NCI-H1417 treated with DMSO at 0.1 percent for 48 hours (cell line): ENCODE results near the gene ORMDL3.
"Not testable (repeated sequence)": the region's sequence is repeated elsewhere in the genome, so short reads cannot be mapped to it uniquely, and the experiment has no call there.

Experiments used
- DNase-seq: peaks from one replicate; lab custom pipeline; 2025; lab: John Stamatoyannopoulos, UW

Gene ORMDL3

DNA sequence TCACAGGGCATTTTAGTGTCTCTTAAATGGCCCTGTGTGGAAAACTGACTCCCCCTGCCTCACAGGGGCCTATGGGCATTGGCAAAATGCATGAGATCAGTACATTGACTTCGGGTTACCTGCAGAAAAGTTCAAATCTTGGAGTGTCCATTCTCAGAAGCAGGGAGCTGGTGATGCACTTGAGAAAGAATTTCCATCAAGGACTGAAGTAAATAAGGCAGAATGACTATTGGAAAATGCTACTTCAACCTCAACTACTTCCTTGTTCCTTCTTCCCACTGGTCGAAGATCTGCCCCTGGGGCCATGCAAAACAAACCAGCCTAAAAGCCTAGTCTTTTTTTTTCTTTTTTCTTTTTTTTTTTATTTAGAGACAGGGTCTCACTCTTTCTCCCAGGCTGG, 21.6 kb upstream of the ORMDL3 start:
- no peak for DNase-seq

DNA sequence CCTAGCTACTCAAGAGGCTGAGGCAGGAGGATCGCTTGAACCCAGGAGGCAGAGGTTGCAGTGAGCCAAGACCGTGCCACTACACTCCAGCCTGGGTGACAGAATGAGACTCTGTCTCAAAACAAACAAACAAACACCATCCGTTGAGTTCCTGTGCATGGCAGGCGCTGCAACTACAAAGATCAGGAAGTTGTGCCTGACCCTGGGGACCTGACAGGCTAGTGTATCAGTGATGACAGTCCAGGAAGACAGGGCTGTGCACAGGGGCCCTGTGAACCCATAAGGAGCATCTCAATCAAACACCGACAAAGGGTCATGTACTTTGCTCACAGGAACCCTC, 21.1 kb upstream of the ORMDL3 start:
- not testable (repeated sequence) for DNase-seq

DNA sequence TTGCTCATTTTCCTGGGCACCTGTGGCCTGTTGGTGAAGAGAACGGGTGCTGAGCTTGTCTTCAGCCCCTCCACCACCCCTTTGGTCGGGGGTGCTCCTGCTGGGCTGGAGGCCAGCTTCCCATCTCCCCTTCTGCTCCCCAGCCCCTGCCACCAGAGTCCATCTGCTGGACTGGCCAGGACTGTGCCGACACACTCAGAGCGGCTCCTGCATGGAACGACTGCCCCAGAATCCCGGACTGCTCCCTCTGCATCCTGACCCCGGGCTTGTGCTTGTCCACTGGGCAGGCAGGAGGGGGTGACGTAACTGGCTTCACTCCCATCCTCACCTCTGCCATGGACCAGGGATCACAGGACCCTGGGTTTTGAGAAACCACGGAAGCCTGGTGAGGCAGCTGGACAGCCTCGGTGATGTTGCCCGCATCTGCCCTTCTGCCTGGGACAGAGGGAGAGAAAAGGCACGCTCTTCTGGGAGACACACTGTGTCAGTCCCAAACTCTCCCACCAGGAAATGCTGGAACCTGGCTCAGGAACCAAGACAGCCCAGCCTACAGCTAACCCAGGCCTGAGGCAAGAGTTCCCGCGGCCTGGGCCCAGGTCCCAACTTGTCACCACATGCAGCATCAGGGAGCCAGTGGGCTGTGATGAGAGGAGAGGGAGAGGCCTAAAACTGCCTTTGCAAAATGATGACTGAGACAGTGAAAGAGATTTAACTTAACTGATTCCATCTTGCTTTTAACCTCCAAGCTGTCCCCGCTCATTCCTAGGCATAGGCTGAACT, 19.3 kb upstream of the ORMDL3 start:
- no peak for DNase-seq

DNA sequence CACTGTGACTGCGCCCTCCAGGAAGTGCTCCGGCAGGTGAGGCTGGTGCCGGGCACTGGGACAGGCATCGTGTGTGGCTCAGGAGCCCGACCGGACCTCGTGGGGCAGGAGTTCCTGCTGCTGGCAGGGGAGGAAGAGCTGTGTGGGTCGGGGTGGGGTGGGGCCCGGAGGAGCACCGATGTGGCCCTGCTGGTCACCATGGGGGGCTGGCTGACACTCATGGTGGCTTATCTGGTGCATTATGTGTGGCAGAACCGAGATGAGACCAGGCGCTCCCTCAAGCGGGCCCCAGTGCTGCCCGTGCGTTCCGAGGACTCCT, 17.0 kb upstream of the ORMDL3 start:
- DNase-seq = no peak

DNA sequence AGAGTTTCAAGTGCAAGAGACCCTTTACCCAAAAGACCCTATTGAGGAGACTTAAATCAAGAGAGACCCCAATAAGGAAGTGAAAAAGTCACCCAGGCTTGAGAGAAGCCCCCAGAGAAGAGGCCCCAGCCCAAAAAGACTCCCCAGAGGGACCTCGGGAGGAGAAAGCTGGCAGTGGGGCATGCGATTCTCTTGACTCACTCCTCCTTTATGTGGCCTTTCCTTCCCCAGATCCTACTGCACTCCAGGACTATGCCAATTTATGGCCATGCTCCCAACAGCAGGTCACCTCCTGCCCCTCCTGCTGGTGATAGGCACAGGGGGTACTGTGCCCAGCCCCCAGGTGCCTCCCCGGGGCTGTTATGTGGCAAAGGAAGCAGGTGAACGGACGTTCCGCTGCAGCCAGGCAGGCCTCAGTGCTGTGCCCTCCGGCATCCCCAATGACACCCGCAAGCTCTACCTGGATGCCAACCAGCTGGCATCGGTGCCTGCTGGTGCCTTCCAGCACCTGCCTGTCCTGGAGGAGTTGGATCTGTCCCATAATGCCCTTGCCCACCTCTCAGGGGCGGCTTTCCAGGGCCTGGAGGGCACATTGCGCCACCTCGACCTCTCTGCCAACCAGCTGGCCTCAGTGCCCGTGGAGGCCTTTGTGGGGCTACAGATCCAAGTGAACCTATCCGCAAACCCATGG, 16.4 kb upstream of the ORMDL3 start:
- DNase-seq = no peak

DNA sequence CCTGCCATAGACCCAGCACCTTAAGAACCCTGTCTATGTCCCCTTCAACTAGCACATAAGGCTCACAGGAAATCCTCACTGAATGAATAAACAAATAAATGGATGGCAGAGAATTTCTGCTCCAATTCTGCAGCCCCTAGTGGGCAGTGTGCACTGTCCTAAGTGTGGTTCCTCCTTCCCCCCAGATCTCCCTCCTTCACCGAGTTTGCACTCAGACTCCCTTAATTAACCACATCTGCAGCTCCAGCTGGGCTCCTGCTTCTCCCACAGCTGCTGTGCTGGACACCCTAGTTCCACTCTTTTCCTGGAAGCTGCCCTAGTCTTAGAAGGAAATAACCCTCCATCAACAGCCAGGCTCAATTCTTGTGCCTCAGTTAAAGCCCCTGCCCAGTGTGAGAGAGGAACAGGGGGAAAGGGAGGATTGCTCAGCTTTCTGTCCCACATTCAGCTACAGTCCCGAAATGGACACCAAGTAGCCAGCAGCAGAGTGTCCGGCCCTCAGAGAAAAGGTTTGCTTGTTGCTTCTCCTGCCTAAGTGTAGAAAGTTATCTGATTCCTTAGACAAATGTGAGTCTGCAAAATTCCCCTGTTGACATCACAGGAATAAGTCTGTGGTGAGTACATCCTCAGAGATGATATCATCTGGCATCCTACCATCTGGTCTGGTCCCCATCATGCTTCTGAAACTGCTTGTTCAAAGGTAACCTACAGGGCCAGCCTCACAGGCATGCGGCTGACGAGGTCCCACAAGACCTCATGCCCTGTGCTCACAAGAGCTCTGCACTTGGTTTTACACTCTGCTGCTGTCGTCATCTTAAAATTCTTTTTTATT, 12.4 kb upstream of the ORMDL3 start:
- no peak for DNase-seq

DNA sequence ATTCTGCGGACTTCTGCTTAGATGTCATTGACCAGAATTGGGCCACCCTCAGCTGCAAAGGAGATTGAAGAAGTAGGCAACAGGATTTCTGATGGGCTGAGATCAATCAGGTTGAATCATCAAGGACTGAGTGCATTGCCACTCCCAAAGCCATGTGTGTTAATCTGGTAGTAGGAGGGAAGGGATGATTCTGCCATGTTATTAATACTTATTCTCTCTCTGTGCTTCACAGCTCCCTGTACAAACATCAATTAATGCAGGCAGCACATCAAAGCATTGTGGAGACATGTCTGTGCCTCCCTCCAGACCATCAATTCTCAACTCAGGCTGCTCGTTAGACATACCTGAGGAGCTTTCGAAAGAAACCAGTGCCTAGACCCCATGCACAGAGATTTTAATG, 11.7 kb upstream of the ORMDL3 start:
- no peak for DNase-seq

DNA sequence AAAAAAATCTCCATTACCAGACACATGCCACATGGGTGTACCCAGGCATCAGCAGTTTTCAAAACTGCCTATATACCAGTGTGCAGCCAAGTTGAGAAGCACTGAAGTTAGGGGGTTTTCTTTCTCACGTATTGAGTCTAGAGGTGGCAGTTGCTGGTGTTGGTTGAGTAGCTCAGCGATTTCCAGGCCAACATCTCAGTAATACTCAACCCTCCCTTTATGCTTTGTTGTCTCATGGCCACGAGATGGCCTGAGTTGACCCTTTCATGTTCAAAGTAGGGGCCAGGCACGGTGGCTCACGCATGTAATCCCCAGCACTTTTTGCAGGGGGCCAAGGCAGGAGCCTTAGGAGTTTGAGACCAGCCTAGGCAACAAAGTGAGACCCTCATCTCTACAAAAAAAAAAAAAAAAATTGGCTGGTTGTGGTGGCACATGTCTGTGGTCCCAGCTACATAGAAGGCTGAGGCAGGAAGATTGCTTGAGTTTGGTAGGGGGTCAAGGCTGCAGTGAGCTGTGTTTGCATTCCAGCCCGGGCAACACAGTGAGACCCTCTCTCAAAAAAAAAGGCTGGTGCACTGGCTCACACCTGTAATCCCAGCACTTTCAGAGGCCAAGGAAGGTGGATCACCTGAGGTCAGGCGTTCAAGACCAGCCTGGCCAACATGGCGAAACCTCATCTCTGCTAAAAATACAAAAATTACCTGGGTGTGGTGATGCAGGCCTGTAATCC, 10.9 kb upstream of the ORMDL3 start:
- DNase-seq = no peak

DNA sequence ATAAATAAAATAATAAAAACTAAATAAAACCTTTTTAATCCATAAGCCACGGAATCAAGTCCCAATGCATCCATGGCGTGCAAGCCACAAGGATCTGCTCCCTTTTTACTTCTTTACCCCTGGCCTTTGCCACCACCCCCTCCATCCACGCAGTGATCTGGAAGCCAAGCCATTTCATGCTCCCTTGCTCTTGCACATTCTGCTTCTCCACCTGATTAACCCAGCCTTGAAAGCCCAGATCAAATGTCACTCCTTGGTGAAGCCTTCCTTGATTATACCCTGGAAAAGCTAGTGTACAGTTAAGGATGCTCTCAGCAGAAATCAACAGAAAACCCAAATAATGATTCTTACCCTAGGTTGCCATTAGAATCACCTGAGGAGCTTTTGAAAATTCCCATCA, 10.0 kb upstream of the ORMDL3 start:
- no peak for DNase-seq

DNA sequence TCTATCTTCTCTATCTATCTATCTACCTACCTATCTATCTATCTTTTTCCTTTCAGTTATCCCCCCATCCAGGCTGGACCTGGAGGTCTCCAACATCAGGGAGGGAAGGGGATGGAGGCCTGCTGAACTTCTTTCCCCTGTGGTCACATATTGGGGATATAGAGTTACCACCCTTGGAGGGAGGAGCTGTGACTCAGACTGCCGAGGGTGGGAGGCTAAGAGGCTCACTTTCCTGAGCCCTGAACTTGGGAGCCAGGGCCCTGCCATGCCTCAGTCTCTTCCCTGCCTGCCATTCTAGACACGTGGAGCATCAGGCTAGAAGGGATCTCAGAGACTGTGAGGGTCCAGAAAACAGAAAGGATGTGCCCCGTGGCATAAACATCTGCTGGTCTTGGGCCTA, 8.5 kb upstream of the ORMDL3 start:
- DNase-seq = no peak

DNA sequence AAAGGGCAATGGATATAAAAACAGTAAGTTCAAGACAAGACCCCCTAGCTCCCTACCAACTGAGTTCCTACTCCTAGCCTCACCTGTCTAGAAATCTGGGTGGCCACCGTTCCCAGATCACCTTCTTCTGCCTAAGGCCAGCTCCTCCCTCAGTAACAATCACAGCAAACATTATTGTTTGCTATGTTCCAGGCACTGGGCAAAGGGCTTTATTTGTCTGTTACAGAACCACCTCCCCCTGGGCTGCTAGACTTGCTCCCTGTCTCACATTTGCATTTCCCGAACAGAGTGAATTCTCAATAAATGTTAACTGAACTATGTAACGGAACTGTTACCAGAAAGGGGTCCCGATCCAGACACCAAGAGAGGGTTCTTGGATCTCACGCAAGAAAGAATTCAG, 6.9 kb upstream of the ORMDL3 start:
- DNase-seq = no peak

DNA sequence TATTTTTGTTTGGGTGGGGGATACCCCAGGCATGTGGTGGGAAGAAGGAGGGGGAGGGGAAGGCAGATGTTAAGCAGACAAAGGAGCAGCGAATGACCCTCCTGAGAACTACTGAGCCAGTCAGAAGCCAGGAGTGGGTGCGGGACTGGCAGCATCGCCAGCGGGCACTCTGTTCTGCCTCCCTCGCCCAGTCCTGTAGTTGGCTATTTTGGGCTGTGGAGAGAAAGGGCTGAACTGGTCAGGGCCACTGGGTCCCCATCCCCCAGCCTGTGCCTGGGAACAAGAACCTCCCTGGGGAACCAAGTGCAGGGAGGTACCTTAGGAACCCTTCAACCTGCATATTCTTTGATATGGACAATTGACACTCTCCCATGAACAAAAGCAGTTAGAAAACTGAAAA, 6.5 kb upstream of the ORMDL3 start:
- DNase-seq = no peak

DNA sequence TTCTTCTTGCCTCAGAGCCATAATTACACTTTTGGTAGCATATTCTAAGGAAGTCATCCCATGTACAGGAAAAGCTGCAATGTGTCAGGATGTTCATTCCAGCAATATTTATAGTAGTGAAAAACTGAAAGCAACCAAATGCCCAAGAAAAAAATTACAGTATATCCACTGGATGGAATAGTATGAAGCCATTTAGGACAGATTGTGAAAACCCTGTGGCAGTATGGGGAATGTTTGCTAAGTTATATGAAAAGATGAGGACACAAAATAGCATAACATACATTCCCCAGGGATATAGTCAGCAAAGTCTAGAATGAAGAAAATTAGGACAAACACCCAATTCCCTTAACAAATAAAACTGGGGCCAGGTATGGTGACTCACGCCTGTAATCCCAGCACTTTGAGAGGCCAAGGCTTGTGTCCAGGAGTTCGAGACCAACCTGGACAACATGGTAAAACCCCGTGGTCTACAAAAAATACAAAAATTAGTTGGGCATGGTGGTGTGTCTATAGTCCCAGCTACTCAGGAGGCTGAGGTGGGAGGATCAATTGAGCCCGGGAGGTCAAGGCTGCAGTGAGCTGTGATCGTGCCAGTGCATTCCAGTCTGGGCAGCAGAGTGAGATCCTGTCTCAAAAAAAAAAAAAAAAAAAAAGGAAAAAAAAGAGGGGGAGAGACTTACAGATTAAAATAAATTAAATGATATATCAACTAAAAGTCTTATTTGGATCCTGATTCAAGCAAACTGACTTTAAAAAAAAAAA, 2.4 kb upstream of the ORMDL3 start:
- DNase-seq = no peak

DNA sequence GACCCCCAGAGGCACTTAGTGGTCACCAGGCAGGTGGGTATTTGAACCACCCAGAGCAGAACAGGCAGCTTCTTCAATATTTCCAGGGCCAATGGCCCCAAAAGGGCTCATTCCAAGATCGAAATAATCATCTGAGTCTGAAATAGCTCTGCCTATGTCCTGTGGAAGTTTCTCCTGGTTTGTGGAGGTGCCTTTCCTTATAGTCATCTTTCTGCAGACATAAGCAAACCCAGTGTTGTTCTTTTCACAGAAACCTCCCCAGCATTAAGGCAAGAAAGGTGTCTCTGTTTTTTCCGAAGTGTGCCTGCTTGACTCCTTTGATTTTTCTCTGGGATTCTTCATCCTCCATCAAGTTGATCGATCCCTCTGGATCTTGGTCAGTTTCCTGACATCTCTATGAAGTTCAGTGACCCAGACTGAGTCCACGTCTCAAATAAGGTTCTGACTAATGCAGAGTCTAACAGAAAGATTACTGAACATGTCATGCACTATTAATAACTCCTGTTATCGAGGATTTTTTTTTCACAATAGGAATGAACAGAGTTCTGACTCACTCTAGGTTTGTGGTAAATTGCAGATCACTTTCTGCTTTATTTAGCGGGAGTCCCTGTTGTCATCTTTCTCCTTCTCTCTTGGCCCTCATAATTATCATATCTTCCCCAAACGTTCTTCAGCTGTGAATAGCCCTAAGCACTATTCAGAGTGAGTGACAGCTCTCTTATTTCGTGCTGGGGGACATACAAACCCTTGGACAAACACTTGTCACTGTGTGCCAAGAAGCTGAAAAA, 1.7 kb upstream of the ORMDL3 start:
- DNase-seq = no peak

DNA sequence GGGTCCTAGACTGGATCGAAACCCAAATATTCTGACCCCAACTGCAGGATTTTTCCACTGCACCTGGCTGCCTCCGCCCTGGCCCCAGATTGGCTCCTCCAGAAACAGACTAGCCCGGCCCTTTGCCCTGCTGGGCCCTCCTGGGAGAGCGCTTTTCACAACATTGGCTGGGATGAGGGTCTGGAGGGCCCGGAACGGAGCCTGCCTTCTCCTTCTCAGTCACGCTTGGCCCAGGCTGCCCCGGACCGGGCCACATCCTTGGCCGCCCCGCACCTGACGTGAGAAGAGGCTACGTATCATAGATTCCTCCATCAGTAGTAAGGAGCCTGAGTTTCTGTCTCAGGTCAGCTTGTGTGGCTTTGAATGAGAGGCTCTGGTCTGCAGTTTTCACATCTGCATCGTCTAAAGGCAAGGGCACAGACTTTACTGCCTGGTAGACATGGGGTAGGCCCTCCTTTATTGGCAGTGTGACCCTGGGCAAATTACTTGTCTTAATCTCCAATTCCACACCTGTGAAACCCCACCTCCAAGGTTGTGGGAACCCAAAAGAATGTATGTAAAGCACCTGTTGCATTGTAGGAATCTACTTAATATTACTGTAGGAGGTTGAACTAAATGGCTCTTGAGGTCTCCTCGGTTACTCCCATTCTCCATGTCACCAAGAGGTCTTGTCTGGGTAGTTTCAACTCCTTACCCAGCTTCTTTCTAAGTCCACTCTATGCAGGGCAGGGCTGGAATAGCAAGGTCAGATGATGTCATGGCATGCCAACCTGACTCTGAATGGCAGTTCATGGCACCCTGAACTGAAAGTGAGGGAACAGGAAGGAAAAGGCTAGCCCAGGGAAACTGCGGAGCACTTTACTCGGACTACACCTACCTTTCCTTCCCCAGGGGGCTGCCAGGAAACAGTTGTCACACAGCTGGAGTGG, 792 bp upstream of the ORMDL3 start:
- DNase-seq = no peak

DNA sequence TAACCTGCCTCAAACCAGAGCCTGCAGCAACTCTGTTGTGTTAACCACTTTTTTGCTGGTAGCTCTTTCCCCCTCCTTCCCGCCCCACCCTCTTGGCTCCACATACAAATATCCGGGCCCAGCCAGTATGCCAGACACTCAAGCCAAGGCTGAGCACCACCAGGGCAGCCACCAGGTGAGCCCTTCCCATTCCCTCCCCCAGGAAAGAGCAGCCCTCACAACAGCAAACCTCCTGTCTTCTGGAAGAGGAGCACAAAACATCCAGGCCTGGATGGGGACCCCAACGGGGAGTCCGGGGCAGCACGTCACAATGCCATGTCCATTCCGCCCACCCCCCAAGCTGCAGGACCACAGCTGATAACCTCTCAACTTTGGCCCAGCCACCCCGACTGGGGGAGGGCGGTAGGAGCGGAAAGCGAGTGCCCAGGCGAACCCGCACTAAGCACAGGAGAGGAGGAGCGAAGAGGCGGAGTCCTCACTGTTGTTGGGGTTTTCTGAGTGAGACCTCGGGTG, 757 bp downstream of the ORMDL3 start:
- DNase-seq = no peak

DNA sequence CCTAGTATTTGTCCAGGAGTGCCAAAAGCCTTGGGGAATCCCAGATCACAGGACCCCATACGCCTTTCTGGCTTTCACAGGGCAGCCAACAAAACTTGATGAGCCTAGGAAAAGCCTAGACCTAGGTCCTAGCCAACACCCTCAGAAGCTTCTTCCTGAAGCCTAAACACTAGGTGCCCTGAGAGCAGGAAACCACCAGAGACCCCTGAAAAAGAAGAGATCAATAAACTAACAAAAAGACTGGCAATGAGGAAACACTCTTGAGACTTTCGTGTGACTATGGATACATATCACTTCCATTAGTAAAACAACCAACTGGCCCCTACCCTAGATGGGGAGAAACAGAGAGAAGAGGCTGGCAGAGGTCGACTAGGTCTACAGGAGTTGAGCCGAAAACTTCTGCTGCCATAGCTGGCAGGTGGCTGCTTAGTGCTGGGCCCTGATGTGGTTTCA, 1.2 kb downstream of the ORMDL3 start:
- DNase-seq = no peak

DNA sequence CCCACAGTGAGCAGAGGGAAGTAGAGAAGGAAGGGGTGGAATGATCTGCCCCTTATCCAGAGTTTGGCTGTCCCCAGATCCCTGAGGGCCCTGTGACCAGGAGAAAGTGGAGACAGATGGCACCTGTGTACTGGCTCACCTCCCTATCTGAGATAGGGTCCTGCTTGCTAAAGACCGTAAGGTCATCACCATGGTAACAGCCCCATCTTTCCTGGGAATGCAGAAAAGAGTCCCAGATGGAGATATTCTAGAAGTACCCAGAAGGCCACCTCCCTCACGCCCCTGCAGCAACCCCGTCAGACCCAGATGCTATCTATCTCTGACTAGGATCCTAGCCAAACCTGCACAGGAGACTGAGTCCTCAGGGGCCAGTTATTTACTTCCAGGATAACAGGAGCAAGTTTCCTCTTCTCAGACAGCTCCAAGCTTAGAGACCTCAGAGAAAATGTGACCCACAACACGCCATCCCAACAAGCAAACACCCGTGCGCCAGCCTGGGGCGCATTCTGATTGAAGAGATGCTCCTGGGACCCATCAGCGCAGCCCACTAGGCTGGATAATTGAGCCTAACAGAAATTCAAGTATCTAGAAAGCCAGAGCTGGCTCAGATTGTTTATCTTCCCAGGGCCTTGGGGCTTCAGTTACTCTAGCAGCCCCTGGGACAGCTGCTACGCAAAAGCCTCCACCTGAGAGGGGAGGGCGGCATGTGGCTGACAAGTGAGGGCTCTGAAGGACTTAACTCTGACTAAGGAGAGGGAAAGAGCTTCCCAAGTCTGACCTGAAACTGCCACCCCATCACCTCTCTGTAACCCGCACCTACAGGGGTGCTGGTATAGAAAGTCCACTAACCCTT, 1.9 kb downstream of the ORMDL3 start:
- DNase-seq = no peak

DNA sequence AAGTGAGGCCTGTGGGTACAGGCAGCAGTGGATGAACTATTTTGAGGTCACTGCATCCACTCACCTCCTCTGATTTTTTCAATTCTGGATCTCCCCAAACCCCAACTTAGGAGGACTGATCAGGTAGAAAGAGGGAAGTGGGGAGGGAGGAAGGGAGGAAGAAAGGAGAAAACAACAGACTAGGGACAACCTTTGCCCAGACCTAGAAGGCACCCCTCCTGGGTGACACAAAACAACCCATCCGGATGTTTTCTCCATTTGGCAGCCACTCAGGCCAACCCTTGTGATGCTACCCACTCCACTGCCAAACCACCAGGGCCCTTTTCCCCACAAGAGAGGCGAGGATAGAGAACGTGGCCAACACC, 2.7 kb downstream of the ORMDL3 start:
- DNase-seq = no peak
